Liver (tissue), 3 donors: Measurements from ENCODE around the gene SMAP2.

Experiments used
- ATF3 ChIP-seq: IDR thresholded peaks from 2 replicates; pipeline ENCODE4 v1.6.1; 2016; ENCODE audit warnings: antibody characterized with exemption
- CTCF ChIP-seq: fragments of 150-350 bp; IDR thresholded peaks from 2 replicates; pipeline ENCODE4 v1.5.1; 2017; ENCODE audit warnings: improper control_type of control experiment, low read depth, low read length; ENCODE audit not compliant: missing input control
- HNF4G ChIP-seq: IDR thresholded peaks from 2 replicates; pipeline ENCODE4 v1.6.1; 2016; ENCODE audit warnings: antibody characterized with exemption
- TAF1 ChIP-seq: conservative IDR thresholded peaks from 2 replicates; pipeline ENCODE4 v1.6.1; 2016; ENCODE audit warnings: antibody characterized with exemption, mild to moderate bottlenecking
- donor health status: healthy.
- donor health status: healthy.

GRCh38 chr1:40405812-40406211 lies 32.3 kb downstream of the SMAP2 start:
- TF ChIP-seq HNF4G (no peak), TAF1 (no peak), ATF3 (no peak), CTCF (no peak)
